Adrenal gland (tissue), 5 donors: Measurements from ENCODE around the gene ACTR2.

Experiments
- POLR2A ChIP-seq, 2 donors: fragments of 450-650 bp; IDR thresholded peaks; one replicate each; pipeline ENCODE4 v1.6.1; 2017; ENCODE audit warnings: antibody characterized with exemption in 2 of 2, mild to moderate bottlenecking in 2 of 2, moderate library complexity in 1 of 2
- TF ChIP-seq, protein P1 (sequence below), 6 experiments: fragments of 450-650 bp in 4 of 6; fragments of 200-600 bp in 2 of 6; sonication (generic) in 1 of 6; IDR thresholded peaks; 1 replicate in 5 of 6; 2 replicates in 1 of 6; pipeline versions ENCODE4 v1.5.1 to v1.8.0; 2016 to 2021; ENCODE audit warnings: antibody characterized with exemption in 6 of 6, mild to moderate bottlenecking in 2 of 6, moderate library complexity in 1 of 6
- donor health status: DM: no; HTN: no; CAD: no.

DNA sequence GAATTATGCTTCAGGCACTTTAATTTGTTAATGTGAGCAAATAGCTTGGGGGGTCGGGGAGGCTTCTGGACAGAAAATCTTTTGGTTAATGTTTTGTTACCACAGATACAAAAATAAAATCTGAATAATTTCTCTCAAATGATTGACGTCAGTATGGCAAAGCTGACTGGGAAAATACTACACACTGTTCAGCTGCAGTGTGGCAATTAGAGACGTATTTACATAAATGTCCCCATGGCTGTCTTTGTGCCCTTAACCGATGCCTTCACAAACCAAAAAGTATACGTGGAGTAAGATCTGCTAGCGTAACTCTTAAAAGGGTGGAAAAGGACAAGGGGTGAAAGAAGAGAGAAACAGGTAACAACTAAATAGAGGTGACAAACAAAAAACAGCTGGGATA is 83.4 kb downstream of the ACTR2 start:
- no peak for TF ChIP-seq POLR2A (IDR thresholded peaks at IDR 0.05)
- TF ChIP-seq, protein P1, sequence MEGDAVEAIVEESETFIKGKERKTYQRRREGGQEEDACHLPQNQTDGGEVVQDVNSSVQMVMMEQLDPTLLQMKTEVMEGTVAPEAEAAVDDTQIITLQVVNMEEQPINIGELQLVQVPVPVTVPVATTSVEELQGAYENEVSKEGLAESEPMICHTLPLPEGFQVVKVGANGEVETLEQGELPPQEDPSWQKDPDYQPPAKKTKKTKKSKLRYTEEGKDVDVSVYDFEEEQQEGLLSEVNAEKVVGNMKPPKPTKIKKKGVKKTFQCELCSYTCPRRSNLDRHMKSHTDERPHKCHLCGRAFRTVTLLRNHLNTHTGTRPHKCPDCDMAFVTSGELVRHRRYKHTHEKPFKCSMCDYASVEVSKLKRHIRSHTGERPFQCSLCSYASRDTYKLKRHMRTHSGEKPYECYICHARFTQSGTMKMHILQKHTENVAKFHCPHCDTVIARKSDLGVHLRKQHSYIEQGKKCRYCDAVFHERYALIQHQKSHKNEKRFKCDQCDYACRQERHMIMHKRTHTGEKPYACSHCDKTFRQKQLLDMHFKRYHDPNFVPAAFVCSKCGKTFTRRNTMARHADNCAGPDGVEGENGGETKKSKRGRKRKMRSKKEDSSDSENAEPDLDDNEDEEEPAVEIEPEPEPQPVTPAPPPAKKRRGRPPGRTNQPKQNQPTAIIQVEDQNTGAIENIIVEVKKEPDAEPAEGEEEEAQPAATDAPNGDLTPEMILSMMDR (IDR thresholded peaks at IDR 0.05), result no peak
